HG03378 (cell line): ENCODE results near the gene SLC10A2.

Experiments
- ATAC-seq: cut with Tn5 transposase; IDR thresholded peaks from one replicate; pipeline ENCODE4 v1.9.1; 2021; ENCODE audit warnings: mild to moderate bottlenecking, moderate library complexity; ENCODE audit not compliant: unreplicated experiment

The SLC10A2 gene

GRCh38 chr13:103055166-103055565, 11.1 kb downstream of the SLC10A2 start:
- ATAC-seq = no peak

- ATAC-seq = no peak
These were observed 19.5 kb downstream of the SLC10A2 start for GRCh38 chr13:103046676-103047075.

GRCh38 chr13:103044056-103044455, 22.2 kb downstream of the SLC10A2 start:
- ATAC-seq = no peak

GRCh38 chr13:103040006-103040405, 26.2 kb downstream of the SLC10A2 start:
- no peak for ATAC-seq

- no peak for ATAC-seq
These were observed 27.0 kb downstream of the SLC10A2 start for GRCh38 chr13:103039183-103039582.

- ATAC-seq = no peak
These were observed 29.9 kb downstream of the SLC10A2 start for GRCh38 chr13:103036268-103036667.

GRCh38 chr13:103033999-103034398, 32.2 kb downstream of the SLC10A2 start:
- ATAC-seq = no peak

GRCh38 chr13:103031332-103031873, 34.8 kb downstream of the SLC10A2 start:
- ATAC-seq = peak; percentile 96

- no peak for ATAC-seq
These were observed 35.4 kb downstream of the SLC10A2 start for GRCh38 chr13:103030776-103031175.

GRCh38 chr13:103029798-103030197, 36.4 kb downstream of the SLC10A2 start:
- ATAC-seq = no peak

GRCh38 chr13:103022336-103022735, 43.9 kb downstream of the SLC10A2 start:
- no peak for ATAC-seq

- no peak for ATAC-seq
These were observed 47.7 kb downstream of the SLC10A2 start for GRCh38 chr13:103018556-103018955.

- no peak for ATAC-seq
These were observed 53.6 kb downstream of the SLC10A2 start for GRCh38 chr13:103012646-103013045.

- ATAC-seq = no peak
These were observed 57.0 kb downstream of the SLC10A2 start for GRCh38 chr13:103009051-103009840.

GRCh38 chr13:103007427-103007762, 58.8 kb downstream of the SLC10A2 start:
- no peak for ATAC-seq

GRCh38 chr13:103006641-103007426, 59.4 kb downstream of the SLC10A2 start:
- ATAC-seq = peak; percentile 96

GRCh38 chr13:103004661-103005345, 61.4 kb downstream of the SLC10A2 start:
- no peak for ATAC-seq

- no peak for ATAC-seq
These were observed 62.6 kb downstream of the SLC10A2 start for GRCh38 chr13:103003631-103004030.

GRCh38 chr13:103002279-103002678, 63.9 kb downstream of the SLC10A2 start:
- no peak for ATAC-seq

GRCh38 chr13:103000157-103000556, 66.1 kb downstream of the SLC10A2 start:
- no peak for ATAC-seq

- peak; percentile 71 for ATAC-seq
These were observed 66.7 kb downstream of the SLC10A2 start for GRCh38 chr13:102999499-102999898.
